Stromal cell of bone marrow (primary cell): ENCODE results near the gene IREB2.

Experiments
- DNase-seq: peaks from one replicate; pipeline ENCODE4 v3.0.0-alpha.2; 2012; ENCODE audit warnings: low read depth

IREB2 gene

DNA sequence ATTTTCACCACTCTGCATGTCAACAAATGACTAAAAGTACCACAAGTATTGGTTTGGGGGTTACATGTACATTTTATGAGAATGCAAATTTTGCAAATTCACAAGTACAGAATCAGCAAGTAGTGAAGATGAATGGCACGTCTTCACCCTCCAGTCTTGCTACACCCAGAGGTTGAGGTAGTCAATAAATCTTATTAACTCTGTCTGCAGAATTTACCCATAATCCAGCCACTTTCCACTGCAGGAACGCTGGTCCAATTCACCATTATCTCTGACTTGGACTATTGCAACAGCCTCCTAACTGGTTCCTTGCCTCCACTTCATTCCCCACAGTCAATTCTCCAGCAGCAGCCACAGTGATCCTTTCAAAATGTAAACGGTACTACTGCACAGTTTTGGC, 112.8 kb downstream of the IREB2 start:
- no peak for DNase-seq
